A673 (cell line): ENCODE results near the gene AKAP6. TPM values are rescaled to one million over a fixed set of nuclear protein-coding genes. Genes with fewer than 3 reads are reported as not detected.
"Not testable (repeated sequence)": the region's sequence is repeated elsewhere in the genome, so short reads cannot be mapped to it uniquely, and the experiment has no call there.

Experiments used
- BruUV-seq: library from RNA; stranded (reverse); fragments of 400-500 nt; replicated peaks from 2 replicates; lab custom pipeline; 2021; lab: Mats Ljungman, UMichigan
- CTCF ChIA-PET: fragments of 300-600 bp; sonication (Branson Sonifier 250); formaldehyde crosslinking; loops from one replicate; lab custom pipeline; 2022; ENCODE audit warnings: antibody characterized with exemption; lab: Charles Lee
- POLR2A ChIA-PET: fragments of 300-600 bp; sonication (Branson Sonifier 250); formaldehyde crosslinking; loops from one replicate; lab custom pipeline; 2022; ENCODE audit warnings: antibody characterized with exemption; ENCODE audit not compliant: low non-redundant PET; lab: Charles Lee
- DNase-seq: peaks from one replicate; pipeline ENCODE4 v3.0.0-alpha.2; 2015; ENCODE audit warnings: low spot score
- H3K27ac ChIP-seq: fragments of 200-600 bp; sonication (generic); 2 replicates; pipeline ENCODE4 v1.5.1; 2016; ENCODE audit warnings: mixed run types, low read depth, mild to moderate bottlenecking, mixed read lengths, antibody characterized with exemption, low read length; ENCODE audit not compliant: poor library complexity, severe bottlenecking
- H3K27me3 ChIP-seq: fragments of 200-600 bp; sonication (generic); replicated peaks from 2 replicates; pipeline ENCODE4 v1.6.1; 2017; ENCODE audit warnings: mixed run types, low read depth, mild to moderate bottlenecking, mixed read lengths, antibody characterized with exemption, low read length; ENCODE audit not compliant: insufficient read depth, poor library complexity
- H3K36me3 ChIP-seq: fragments of 200-600 bp; sonication (generic); 2 replicates; pipeline ENCODE4 v1.6.1; 2016; ENCODE audit warnings: mixed run types, mild to moderate bottlenecking, mixed read lengths, antibody characterized with exemption, low read length; ENCODE audit not compliant: insufficient read depth, poor library complexity, severe bottlenecking
- H3K4me1 ChIP-seq: fragments of 200-600 bp; sonication (generic); 2 replicates; pipeline ENCODE4 v1.6.1; 2017; ENCODE audit warnings: mixed run types, mild to moderate bottlenecking, mixed read lengths, antibody characterized with exemption, low read length; ENCODE audit not compliant: insufficient read depth, poor library complexity, severe bottlenecking
- H3K4me3 ChIP-seq: fragments of 200-600 bp; sonication (generic); 2 replicates; pipeline ENCODE4 v1.5.1; 2016; ENCODE audit warnings: low read depth, mixed run types, mild to moderate bottlenecking, mixed read lengths, low read length; ENCODE audit not compliant: poor library complexity, severe bottlenecking
- H3K9me3 ChIP-seq: fragments of 200-600 bp; sonication (generic); 2 replicates; pipeline ENCODE4 v1.6.1; 2016; ENCODE audit warnings: mixed run types, low read depth, mild to moderate bottlenecking, mixed read lengths, antibody characterized with exemption, low read length; ENCODE audit not compliant: poor library complexity, severe bottlenecking
- CTCF ChIP-seq: fragments of 300-800, 200-600 bp; sonication (generic); conservative IDR thresholded peaks from 2 replicates; pipeline ENCODE4 v1.5.1; 2017; ENCODE audit warnings: low read depth, mild to moderate bottlenecking, antibody characterized with exemption, low read length, moderate library complexity, mixed read lengths
- EZH2 ChIP-seq: fragments of 200-600 bp; sonication (generic); IDR thresholded peaks from 2 replicates; pipeline ENCODE4 v1.6.1; 2017; ENCODE audit warnings: borderline replicate concordance, low read depth, mild to moderate bottlenecking, mixed read lengths, antibody characterized with exemption, low read length; ENCODE audit not compliant: poor library complexity, severe bottlenecking
- intact Hi-C: fragments of 100-400 bp; cut with micrococcal nuclease; formaldehyde crosslinking; loops from one replicate; pipeline ENCODE4 v1.10.0; 2022; ENCODE audit not compliant: unreplicated experiment
- total RNA-seq: library from RNA; stranded (reverse); gene quantifications from 2 replicates; pipeline ENCODE4 v1.2.3, GENCODE V29; 2021

Gene AKAP6
- total RNA-seq, 1 experiment from 2014 or later: 0.73 TPM

DNA sequence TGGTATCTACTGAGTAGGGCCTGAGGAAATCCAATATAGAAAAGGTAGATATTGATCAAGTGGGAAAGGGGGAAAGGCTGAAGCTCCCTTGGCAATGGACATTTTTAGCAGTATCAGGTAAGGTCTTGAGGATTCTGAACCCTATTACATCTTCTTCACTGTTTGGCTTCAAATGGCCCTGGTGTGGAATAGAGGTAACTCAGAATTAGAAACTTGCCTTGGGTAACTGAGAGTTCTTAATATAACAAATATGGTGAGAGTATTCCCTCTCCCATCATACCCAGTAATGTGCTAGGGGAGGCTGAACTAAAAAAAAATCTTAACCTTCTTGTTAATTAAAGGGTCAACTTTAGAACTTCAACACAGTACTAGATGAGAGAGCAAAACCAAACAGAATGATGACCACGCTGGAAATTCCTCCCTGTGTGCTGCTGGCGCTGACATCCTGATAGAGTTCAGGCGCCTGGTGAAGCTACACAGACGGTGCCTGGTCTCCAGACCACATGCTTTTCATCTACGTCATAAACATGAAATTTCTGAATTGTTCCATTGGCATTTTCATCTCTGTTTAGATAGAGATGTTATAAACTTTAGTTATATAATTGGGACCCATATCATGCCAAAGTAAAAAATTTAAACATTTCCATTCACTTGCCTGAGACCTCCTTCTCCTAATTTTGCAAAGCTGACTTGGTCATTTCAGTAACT is 128.3 kb downstream of the AKAP6 start:
- no TSS peak for BruUV-seq
- no peak overlapping the region for H3K27ac ChIP-seq
- no peaks in the 10 kb centered on the region for H3K4me1 ChIP-seq
- DNase-seq: no peak
- no peaks in the 10 kb centered on the region for H3K9me3 ChIP-seq
- H3K36me3 ChIP-seq: no peaks in the 10 kb centered on the region
- intact Hi-C loops: loop anchor here (5.0 kb wide), 1 partner anchor 1015 kb away; no protein-coding TSS in a partner anchor
- H3K4me3 ChIP-seq: no peak overlapping the region
- CTCF ChIA-PET: no interaction called here
- H3K27me3 ChIP-seq: peaks cover 8% of the 10 kb centered on the region
- no peak for TF ChIP-seq CTCF
- TF ChIP-seq EZH2: no peak
- POLR2A ChIA-PET: no interaction called here

DNA sequence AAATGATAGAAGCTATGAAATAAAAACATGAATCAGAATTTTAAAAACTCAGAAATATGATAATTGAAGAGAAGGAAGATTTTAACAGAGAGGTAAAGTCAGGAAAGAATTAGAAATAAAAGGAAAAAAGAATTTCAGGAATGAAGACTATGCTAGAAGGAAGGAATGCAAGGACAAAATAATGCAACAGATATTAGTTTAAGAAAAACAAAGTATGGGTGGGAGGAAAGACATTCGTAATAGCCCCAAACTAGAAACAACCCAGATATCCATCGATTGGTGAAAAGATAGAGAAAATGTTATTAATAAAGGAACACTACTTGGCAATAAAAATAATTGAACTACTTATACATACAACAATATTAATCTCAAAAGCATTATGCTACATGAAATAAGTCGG is 129.6 kb downstream of the AKAP6 start:
- Histone ChIP-seq H3K4me1 (no peaks in the 10 kb centered on the region), H3K27me3 (peaks cover 8% of the 10 kb centered on the region), H3K4me3 (no peak overlapping the region), H3K36me3 (no peaks in the 10 kb centered on the region), H3K9me3 (no peaks in the 10 kb centered on the region), H3K27ac (no peak overlapping the region)
- ChIA-PET POLR2A (no interaction called here), CTCF (no interaction called here)
- DNase-seq: no peak
- no peak for TF ChIP-seq CTCF
- TF ChIP-seq EZH2: no peak
- intact Hi-C loops: loop anchor here (5.0 kb wide), 1 partner anchor 1016 kb away; no protein-coding TSS in a partner anchor
- no TSS peak for BruUV-seq

DNA sequence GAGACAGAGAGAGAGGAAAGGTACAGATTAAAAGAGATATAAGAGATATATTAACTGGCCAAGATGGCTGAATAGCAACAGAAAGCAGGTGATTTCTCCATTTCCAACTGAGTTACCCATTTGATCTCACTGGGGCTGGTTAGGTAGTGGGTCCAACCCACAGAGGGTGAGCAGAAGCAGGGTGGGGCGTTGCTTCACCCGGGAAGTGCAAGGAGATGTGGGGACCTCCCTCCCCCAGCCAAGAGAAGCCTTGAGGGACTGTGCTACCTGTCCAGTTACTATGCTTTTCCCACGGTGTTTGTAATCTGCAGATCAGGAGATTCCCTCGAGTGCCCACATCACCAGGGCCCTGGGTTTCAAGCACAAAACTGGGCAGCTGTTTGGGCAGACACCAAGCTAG is 131.2 kb downstream of the AKAP6 start:
- ChIA-PET POLR2A (no interaction called here), CTCF (no interaction called here)
- DNase-seq: no peak
- H3K4me3 ChIP-seq: no peak overlapping the region
- no peak for TF ChIP-seq EZH2
- no peak for TF ChIP-seq CTCF
- no peaks in the 10 kb centered on the region for H3K4me1 ChIP-seq
- H3K27me3 ChIP-seq: peaks cover 8% of the 10 kb centered on the region
- no peak overlapping the region for H3K27ac ChIP-seq
- intact Hi-C loops: no loop called here
- no peaks in the 10 kb centered on the region for H3K36me3 ChIP-seq
- no TSS peak for BruUV-seq
- H3K9me3 ChIP-seq: no peaks in the 10 kb centered on the region

GRCh38 chr14:32462553-32462952 is 133.5 kb downstream of the AKAP6 start:
- BruUV-seq, intact Hi-C loops, H3K27ac ChIP-seq, H3K9me3 ChIP-seq, H3K36me3 ChIP-seq, DNase-seq, H3K4me3 ChIP-seq, H3K4me1 ChIP-seq, H3K27me3 ChIP-seq, POLR2A ChIA-PET, CTCF ChIA-PET: not testable (repeated sequence)
